DMS79 treated with DMSO at 0.1 percent for 48 hours (cell line): ENCODE measurements around the gene ENPP6.

Source experiments
- DNase-seq: peaks from one replicate; lab custom pipeline; 2025; lab: John Stamatoyannopoulos, UW

The ENPP6 gene

DNA sequence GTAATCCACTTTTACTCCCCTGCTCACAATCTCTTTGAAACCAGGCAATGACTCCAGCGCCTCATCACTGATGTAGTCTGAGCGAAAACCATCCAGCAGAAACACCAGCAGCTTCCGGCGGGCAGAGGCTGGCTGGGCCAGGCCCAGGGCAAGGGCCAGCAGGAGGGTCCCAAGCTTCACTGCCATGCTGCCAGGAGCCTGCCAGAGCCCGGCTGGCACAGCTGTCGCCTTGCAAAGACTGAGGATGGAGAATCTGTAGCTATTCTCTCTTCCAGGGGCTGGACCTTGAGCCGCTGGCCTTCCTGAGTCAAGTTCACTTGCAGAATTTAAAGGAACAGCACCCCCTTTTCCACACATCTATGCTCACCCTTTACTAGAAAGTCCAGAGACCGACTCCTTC, at the start of gene ENPP6:
TSS of gene ENPP6 (minus strand) at position 240 of the 400 bp plus-strand sequence. CDS start at position 186, 54 bp downstream.
- DNase-seq = no peak

DNA sequence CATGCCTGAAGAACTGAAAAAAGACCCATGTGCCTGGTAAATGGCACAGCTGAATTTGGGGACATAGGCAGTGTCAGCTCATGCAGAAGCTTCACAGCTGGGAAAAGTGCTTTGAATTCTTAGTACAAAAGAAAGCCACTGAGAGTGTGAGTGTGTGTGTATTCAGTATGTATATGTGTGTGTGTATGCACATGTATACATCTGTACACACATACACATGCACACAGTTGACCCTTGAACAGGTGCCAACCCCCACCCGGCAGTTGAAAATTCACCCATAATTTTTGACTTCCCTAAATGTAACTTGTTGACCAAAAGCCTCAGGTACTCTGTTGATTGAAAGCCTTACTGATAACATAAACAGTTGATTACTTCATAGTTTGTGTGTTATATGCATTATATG, 49.5 kb upstream of the ENPP6 start:
- DNase-seq = no peak

- DNase-seq = no peak
Observed at GRCh38 chr4:184265546-184266351, 48.1 kb upstream of the ENPP6 start.

DNA sequence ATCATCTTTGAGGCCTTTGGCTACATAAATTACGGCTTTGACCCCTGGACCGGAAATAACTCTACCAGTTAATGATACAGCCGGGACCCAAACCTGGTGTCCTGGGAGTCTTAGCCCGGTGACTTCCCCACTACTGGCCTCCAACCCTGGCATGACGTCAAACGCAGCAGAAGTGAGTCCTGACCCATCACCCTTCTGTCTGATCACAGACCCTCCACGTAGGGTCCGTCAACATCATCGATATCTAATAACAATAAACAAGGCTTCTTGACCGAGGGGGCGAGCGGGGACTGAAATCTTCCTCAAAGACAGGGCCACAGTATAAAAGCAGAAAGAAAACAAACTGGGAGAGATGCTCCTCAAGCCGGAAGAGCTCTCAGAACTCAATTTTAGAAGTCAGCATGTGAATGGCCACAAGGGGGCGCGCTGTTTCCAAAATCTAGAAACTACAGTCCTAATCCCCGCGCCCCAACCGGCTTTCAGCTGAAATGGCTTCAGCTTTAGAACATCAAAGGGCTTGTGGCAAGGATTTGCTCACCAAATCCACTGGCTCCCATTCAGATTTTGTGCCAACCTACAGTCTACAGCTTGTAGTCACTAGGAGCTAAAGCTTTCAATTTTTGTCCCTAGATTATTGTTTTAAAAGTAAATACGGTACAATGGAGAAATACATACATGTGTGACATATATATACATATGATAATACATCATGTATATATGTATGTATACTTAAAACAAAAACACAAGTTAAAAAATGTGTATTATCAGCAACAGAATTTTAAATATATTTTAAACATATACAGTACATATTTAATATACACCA, 46.4 kb upstream of the ENPP6 start:
- DNase-seq = peak; percentile 73

DNA sequence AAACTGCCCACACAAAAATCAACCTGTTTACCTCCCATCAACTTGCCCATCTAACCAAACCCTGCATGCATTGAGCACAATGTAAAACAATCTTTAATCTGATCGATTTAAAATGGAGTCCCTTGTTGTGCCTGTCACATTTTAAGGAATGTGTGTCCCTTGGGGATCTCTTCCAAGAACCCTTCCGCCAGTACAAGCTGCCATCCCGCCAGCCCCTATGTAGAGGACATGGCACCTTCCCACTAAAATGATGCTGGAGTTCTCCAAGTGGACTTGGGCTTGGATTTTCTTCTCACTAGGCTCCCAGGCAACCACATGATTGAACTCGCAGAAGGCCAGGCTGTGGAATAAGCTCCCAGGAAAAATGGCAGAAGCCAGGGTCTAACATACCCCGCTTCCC, 45.8 kb upstream of the ENPP6 start:
- DNase-seq = no peak

- DNase-seq = no peak
Observed at GRCh38 chr4:184262901-184263300, 45.2 kb upstream of the ENPP6 start.

DNA sequence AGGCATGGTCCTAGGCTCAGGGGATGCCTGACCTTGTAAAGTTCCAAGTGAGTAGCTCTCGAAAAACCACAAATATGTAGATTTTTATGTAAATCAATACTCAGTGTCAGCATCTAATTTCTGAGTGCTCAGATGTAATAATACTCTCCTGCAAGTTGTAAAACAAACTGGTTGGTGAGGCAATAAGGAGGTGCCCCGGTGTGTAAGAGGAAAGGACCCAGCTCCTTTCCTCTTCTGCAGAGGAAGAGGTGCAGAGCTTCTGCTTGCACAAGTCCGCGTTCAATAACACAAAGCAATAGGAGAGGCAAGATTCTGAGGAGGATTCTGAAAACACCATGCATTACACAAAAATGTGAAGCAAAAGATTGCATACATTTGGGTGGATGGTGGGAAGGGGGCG, 43.6 kb upstream of the ENPP6 start:
- DNase-seq = no peak

DNA sequence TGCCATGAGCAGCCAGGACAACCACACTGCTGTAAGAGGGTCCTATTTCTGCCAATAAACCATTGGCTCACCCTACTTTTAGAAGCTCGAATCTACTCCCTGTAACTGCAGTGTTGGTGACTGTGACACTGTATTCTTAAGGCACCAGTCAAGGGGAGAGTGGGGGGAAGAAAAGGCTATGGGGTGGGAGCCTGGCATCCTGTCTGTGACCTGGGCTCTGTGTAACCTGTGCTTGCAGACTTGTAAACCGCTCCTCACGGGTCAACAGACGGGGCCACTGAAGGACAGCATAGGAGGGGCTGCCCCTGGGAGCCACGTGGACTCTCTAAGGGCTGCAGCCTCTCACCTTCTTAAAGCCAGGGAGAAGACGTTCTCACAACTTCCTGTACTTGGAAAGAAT, 42.2 kb upstream of the ENPP6 start:
- no peak for DNase-seq

GRCh38 chr4:184259081-184259480, 41.4 kb upstream of the ENPP6 start:
- no peak for DNase-seq

- DNase-seq = no peak
Observed at GRCh38 chr4:184255871-184256642, 38.4 kb upstream of the ENPP6 start.

- no peak for DNase-seq
Observed at GRCh38 chr4:184255361-184255760, 37.7 kb upstream of the ENPP6 start.

DNA sequence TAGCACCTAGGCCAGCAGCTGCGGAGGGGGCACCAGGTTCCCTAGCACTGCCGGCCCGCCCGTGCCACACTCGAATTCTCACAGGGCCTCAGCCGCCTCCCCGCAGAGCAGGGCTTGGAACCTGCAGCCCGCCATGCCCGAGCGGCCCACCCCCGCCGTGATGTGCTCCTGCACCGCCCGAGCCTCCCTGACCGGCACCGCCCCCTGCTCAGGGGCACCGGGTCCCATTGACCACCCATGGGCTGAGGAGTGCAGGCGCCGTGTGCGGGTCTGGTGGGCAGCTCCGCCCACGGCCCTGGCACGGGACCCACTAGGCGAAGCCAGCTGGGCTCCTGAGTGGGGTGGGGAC, 35.4 kb upstream of the ENPP6 start:
- no peak for DNase-seq

GRCh38 chr4:184252136-184253071, 34.7 kb upstream of the ENPP6 start:
- no peak for DNase-seq

GRCh38 chr4:184251670-184251980, 34.0 kb upstream of the ENPP6 start:
- DNase-seq = no peak

DNA sequence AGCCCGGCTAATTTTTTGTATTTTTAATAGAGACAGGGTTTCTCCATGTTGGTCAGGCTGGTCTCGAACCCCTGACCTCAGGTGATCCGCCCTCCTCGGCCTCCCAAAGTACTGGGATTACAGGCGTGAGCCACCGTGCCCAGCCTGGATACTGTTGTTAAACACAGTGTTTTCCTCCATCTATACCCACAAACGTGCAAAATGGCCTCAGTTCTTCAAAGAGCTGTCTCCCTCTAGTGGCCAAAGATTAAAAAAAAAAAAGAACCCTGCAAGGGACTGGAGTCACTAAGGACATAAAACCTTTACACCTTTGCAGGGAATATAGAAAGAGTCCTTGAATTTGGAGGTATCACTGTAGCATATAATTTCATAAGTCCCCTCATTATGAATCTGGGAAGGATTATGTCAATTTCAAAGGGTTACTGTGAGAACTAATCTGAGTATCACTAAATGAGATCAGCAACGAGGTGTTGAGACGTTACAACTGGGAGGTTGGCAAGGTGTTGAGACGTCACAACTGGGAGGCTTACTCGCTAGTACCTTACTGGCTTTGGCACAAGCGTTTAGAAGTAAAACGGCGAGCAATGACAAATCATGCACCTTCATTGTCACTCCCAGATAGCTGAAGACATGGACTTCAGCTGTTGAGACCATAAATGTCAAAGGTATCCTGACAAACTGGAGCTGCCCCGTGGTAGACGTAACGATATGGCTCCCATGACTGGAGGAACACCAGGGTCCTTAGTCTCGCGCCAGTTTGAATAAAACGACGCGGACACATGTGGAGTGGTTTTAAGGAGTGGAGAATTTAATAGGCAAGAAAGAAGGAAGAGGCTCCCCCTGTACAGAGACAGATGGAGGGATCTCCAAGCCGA, 33.4 kb upstream of the ENPP6 start:
- DNase-seq = peak; percentile 4

DNA sequence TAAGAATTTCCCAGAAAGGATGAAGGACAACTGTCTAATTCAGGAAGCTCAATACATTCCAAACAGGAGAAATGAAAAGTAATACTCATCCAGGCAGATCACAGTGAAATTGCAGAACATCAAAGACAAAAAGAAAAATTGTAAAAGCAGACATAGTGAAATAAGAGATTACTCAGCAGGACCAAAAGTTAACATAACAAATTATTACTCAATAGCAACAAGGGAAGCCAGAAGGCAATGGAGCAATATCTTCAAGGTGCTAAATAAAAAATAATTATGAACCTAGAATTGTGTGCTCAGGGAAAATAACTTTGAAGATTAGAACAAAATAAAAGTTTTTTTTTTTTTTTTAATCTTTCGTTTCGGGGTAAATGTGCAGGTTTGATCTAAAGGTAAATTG, 30.5 kb upstream of the ENPP6 start:
- no peak for DNase-seq

- no peak for DNase-seq
Observed at GRCh38 chr4:184247421-184247820, 29.7 kb upstream of the ENPP6 start.

DNA sequence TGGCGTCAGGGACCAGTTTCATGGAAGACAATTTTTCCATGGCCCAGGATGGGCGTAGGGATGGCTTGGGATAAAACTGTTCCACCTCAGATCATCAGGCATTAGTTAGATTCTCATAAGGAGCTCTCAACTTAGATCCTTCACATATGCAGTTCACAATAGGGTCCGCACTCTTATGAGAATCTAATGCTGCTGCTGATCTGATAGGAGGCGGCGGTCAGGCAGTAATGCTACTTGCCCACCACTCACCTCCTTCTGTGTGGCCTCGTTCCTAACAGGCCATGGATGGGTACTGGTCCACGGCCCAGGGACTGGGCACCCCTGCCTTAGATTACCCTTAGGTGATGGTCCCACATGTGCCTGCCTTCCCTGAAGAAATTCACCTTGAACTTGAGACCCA, 28.8 kb upstream of the ENPP6 start:
- DNase-seq = no peak

DNA sequence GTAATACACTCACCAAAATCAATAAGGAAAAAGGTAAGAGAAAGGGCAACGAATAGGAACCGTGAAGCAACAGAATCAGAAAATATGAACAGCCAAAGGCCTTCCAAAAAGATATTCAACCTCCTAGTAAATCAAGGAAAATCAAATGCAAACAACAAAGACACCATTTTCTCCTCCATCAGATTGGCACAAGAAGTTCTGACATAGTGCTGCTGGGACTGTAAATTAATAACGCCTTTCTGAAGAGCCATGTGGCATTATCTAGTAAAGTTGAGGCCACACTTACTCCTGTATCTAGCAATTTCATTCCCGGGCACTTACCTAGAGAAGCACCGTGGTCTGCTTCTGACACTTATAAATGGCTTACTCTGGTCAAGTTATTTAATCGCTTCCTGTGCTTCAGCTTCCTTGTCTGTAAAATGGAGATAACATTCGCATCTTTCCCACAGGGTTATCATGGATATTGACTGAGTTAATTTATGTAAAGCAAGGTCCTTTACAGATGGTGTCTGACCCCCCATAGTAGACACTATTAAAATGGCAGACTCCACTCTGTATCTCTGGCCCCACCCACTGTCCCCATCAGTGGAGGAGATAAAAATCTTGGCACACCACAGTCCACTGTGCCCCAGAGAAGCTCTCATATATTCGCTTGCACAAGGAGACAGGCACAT, 20.5 kb upstream of the ENPP6 start:
- DNase-seq = no peak

DNA sequence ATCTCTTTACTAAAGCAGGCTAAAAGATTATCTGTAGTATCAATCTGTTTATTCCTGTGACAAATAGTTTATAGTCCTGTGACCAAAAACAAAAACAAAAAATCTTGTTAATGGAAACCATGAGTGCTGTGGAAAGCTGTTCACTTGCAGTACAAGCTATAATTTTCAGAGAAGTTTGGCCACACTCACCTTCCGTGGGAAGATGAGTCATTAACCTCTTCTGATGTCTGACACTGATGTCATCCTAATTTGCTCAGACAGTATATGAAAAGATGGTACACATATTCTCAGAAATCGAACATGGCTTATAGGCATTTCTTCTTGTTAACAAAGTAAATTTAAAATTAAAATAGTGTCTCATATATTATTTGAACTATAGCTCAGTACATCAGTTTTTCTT, 19.9 kb upstream of the ENPP6 start:
- DNase-seq = no peak
